A673 (cell line): ENCODE results near the gene PAX3. TPM values are rescaled to one million over a fixed set of nuclear protein-coding genes. Genes with fewer than 3 reads are reported as not detected.

ENCODE experiments used
- BruUV-seq: library from RNA; stranded (reverse); fragments of 400-500 nt; replicated peaks from 2 replicates; lab custom pipeline; 2021; lab: Mats Ljungman, UMichigan
- CTCF ChIA-PET: fragments of 300-600 bp; sonication (Branson Sonifier 250); formaldehyde crosslinking; loops from one replicate; lab custom pipeline; 2022; ENCODE audit warnings: antibody characterized with exemption; lab: Charles Lee
- POLR2A ChIA-PET: fragments of 300-600 bp; sonication (Branson Sonifier 250); formaldehyde crosslinking; loops from one replicate; lab custom pipeline; 2022; ENCODE audit warnings: antibody characterized with exemption; ENCODE audit not compliant: low non-redundant PET; lab: Charles Lee
- DNase-seq: peaks from one replicate; pipeline ENCODE4 v3.0.0-alpha.2; 2015; ENCODE audit warnings: low spot score
- H3K27ac ChIP-seq: fragments of 200-600 bp; sonication (generic); 2 replicates; pipeline ENCODE4 v1.5.1; 2016; ENCODE audit warnings: mixed run types, low read depth, mild to moderate bottlenecking, mixed read lengths, antibody characterized with exemption, low read length; ENCODE audit not compliant: poor library complexity, severe bottlenecking
- H3K27me3 ChIP-seq: fragments of 200-600 bp; sonication (generic); replicated peaks from 2 replicates; pipeline ENCODE4 v1.6.1; 2017; ENCODE audit warnings: mixed run types, low read depth, mild to moderate bottlenecking, mixed read lengths, antibody characterized with exemption, low read length; ENCODE audit not compliant: insufficient read depth, poor library complexity
- H3K36me3 ChIP-seq: fragments of 200-600 bp; sonication (generic); 2 replicates; pipeline ENCODE4 v1.6.1; 2016; ENCODE audit warnings: mixed run types, mild to moderate bottlenecking, mixed read lengths, antibody characterized with exemption, low read length; ENCODE audit not compliant: insufficient read depth, poor library complexity, severe bottlenecking
- H3K4me1 ChIP-seq: fragments of 200-600 bp; sonication (generic); 2 replicates; pipeline ENCODE4 v1.6.1; 2017; ENCODE audit warnings: mixed run types, mild to moderate bottlenecking, mixed read lengths, antibody characterized with exemption, low read length; ENCODE audit not compliant: insufficient read depth, poor library complexity, severe bottlenecking
- H3K4me3 ChIP-seq: fragments of 200-600 bp; sonication (generic); 2 replicates; pipeline ENCODE4 v1.5.1; 2016; ENCODE audit warnings: low read depth, mixed run types, mild to moderate bottlenecking, mixed read lengths, low read length; ENCODE audit not compliant: poor library complexity, severe bottlenecking
- H3K9me3 ChIP-seq: fragments of 200-600 bp; sonication (generic); 2 replicates; pipeline ENCODE4 v1.6.1; 2016; ENCODE audit warnings: mixed run types, low read depth, mild to moderate bottlenecking, mixed read lengths, antibody characterized with exemption, low read length; ENCODE audit not compliant: poor library complexity, severe bottlenecking
- CTCF ChIP-seq: fragments of 300-800, 200-600 bp; sonication (generic); conservative IDR thresholded peaks from 2 replicates; pipeline ENCODE4 v1.5.1; 2017; ENCODE audit warnings: low read depth, mild to moderate bottlenecking, antibody characterized with exemption, low read length, moderate library complexity, mixed read lengths
- EZH2 ChIP-seq: fragments of 200-600 bp; sonication (generic); IDR thresholded peaks from 2 replicates; pipeline ENCODE4 v1.6.1; 2017; ENCODE audit warnings: borderline replicate concordance, low read depth, mild to moderate bottlenecking, mixed read lengths, antibody characterized with exemption, low read length; ENCODE audit not compliant: poor library complexity, severe bottlenecking
- intact Hi-C: fragments of 100-400 bp; cut with micrococcal nuclease; formaldehyde crosslinking; loops from one replicate; pipeline ENCODE4 v1.10.0; 2022; ENCODE audit not compliant: unreplicated experiment
- total RNA-seq: library from RNA; stranded (reverse); gene quantifications from 2 replicates; pipeline ENCODE4 v1.2.3, GENCODE V29; 2021

The PAX3 gene
- total RNA-seq, 1 experiment from 2014 or later: 39.3 TPM

GRCh38 chr2:222310747-222311318, 12.0 kb upstream of the PAX3 start:
- BruUV-seq: no TSS peak
- no peak for TF ChIP-seq CTCF
- no peak for TF ChIP-seq EZH2
- intact Hi-C loops: no loop called here
- POLR2A ChIA-PET: no interaction called here
- Histone ChIP-seq H3K9me3 (no peaks in the 10 kb centered on the region), H3K27ac (no peak overlapping the region), H3K36me3 (no peaks in the 10 kb centered on the region), H3K4me1 (peaks cover 45% of the 10 kb centered on the region), H3K27me3 (no peaks in the 10 kb centered on the region), H3K4me3 (no peak overlapping the region)
- DNase-seq: no peak
- CTCF ChIA-PET: no interaction called here

- no TSS peak for BruUV-seq
- Histone ChIP-seq H3K4me1 (peaks cover 51% of the 10 kb centered on the region), H3K9me3 (no peaks in the 10 kb centered on the region), H3K36me3 (no peaks in the 10 kb centered on the region), H3K27ac (no peak overlapping the region), H3K27me3 (no peaks in the 10 kb centered on the region), H3K4me3 (no peak overlapping the region)
- POLR2A ChIA-PET: no interaction called here
- TF ChIP-seq CTCF (no peak), EZH2 (no peak)
- DNase-seq: no peak
- CTCF ChIA-PET: no interaction called here
- intact Hi-C loops: loop anchor here (5.0 kb wide), 1 partner anchor 187 kb away; no protein-coding TSS in a partner anchor
These were observed 11.0 kb upstream of the PAX3 start for GRCh38 chr2:222309766-222310165.

- no TSS peak for BruUV-seq
- CTCF ChIA-PET: no interaction called here
- H3K9me3 ChIP-seq: no peaks in the 10 kb centered on the region
- TF ChIP-seq EZH2 (no peak), CTCF (no peak)
- H3K27me3 ChIP-seq: no peaks in the 10 kb centered on the region
- intact Hi-C loops: loop anchor here (5.0 kb wide), 1 partner anchor 187 kb away; no protein-coding TSS in a partner anchor
- POLR2A ChIA-PET: interaction anchor here (0.7 kb wide), 1 partner anchor 304 kb away, joined by 25 read pairs; no protein-coding TSS in a partner anchor
- no peak overlapping the region for H3K4me3 ChIP-seq
- DNase-seq: no peak
- H3K36me3 ChIP-seq: no peaks in the 10 kb centered on the region
- H3K27ac ChIP-seq: no peak overlapping the region
- H3K4me1 ChIP-seq: peaks cover 51% of the 10 kb centered on the region
These were observed 10.6 kb upstream of the PAX3 start for GRCh38 chr2:222309361-222309760.
